ENCODE results near the gene GABBR2. TPM values are rescaled to one million over a fixed set of nuclear protein-coding genes. Genes with fewer than 3 reads are reported as not detected.

GABBR2 gene
- total RNA-seq, 2 donors from 2014 or later, result 1.2 to 1.3 TPM

DNA sequence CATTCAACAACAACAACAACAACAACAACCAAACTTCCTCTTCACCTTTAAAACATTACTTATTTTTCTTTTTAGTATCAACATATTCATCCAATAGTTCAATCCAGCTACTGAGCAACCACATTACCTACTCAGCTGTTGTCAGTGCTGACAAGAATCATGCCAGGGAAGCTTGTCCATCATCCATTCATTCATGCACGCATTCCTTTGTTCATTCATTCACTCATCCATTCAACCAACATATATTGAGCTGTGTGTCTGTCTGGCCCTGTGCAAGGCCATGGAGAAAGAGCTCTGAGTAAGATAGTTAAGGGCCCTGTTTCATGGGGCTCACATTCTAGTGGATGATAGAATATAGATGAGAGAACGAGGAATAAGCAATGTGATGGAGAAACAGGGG is 373.1 kb downstream of the GABBR2 start:
- no peak overlapping the region for H3K27ac ChIP-seq (ENCODE audit: low read depth, low read length)
- Mint-ChIP-seq H3K4me1 (peaks cover 5% of the 10 kb centered on the region), H3K36me3 (ENCODE audit: low read depth) (no peaks in the 10 kb centered on the region), H3K27ac (no peak overlapping the region), H3K9me3 (no peaks in the 10 kb centered on the region), H3K27me3 (ENCODE audit: insufficient read depth) (peaks cover 2% of the 10 kb centered on the region), H3K4me3 (no peak overlapping the region)
- H3K9me3 ChIP-seq (ENCODE audit: control insufficient read depth, low read length), result no peaks in the 10 kb centered on the region
- TF ChIP-seq, protein P1, sequence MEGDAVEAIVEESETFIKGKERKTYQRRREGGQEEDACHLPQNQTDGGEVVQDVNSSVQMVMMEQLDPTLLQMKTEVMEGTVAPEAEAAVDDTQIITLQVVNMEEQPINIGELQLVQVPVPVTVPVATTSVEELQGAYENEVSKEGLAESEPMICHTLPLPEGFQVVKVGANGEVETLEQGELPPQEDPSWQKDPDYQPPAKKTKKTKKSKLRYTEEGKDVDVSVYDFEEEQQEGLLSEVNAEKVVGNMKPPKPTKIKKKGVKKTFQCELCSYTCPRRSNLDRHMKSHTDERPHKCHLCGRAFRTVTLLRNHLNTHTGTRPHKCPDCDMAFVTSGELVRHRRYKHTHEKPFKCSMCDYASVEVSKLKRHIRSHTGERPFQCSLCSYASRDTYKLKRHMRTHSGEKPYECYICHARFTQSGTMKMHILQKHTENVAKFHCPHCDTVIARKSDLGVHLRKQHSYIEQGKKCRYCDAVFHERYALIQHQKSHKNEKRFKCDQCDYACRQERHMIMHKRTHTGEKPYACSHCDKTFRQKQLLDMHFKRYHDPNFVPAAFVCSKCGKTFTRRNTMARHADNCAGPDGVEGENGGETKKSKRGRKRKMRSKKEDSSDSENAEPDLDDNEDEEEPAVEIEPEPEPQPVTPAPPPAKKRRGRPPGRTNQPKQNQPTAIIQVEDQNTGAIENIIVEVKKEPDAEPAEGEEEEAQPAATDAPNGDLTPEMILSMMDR (conservative IDR thresholded peaks at IDR 0.05), result no peak
- WGBS, 2 experiments (ENCODE audit: insufficient coverage in 1 of 2, insufficient read length in 1 of 2), result 84 to 100% methylated on average over 1 to 2 of the region's 2 CpGs
- H3K27me3 ChIP-seq (ENCODE audit: control insufficient read depth, insufficient read depth, low read length, poor library complexity, severe bottlenecking), result no peaks in the 10 kb centered on the region
- H3K36me3 ChIP-seq (ENCODE audit: control insufficient read depth, insufficient read depth, low read length), result no peaks in the 10 kb centered on the region
- H3K4me1 ChIP-seq (ENCODE audit: control insufficient read depth, insufficient read depth, low read length), result no peaks in the 10 kb centered on the region
- DNase-seq, result no peak
- H3K9ac ChIP-seq (ENCODE audit: extremely low read depth, low read length, poor library complexity, severe bottlenecking), result no peak overlapping the region
- no peak overlapping the region for H3K4me3 ChIP-seq (ENCODE audit: low read length)

DNA sequence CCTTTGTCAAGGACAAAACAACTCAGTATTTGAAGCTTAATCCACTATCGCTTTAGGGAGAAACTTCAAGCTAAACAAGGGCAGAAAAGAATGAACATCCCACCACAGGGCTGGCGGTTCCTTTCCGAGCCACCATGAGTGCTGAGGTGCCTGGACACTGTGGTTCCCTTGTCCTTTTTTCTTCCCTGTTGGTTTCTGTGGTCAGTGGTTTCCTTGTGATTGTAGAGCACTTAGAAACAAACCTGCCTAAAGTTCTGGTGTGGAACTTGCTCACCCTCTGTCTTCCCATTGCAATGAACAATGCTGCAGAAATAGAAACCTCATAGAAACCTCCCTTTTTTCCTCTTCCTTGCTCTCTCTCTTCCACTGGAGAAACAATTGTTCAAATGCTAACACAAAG is 373.9 kb downstream of the GABBR2 start:
- H3K9me3 Mint-ChIP-seq, result no peaks in the 10 kb centered on the region
- Histone ChIP-seq H3K9me3 (ENCODE audit: control insufficient read depth, low read length) (no peaks in the 10 kb centered on the region), H3K36me3 (ENCODE audit: control insufficient read depth, insufficient read depth, low read length) (no peaks in the 10 kb centered on the region), H3K27ac (ENCODE audit: low read depth, low read length) (no peak overlapping the region), H3K27me3 (ENCODE audit: control insufficient read depth, insufficient read depth, low read length, poor library complexity, severe bottlenecking) (no peaks in the 10 kb centered on the region), H3K4me1 (ENCODE audit: control insufficient read depth, insufficient read depth, low read length) (no peaks in the 10 kb centered on the region), H3K9ac (ENCODE audit: extremely low read depth, low read length, poor library complexity, severe bottlenecking) (no peak overlapping the region), H3K4me3 (ENCODE audit: low read length) (no peak overlapping the region)
- H3K27ac Mint-ChIP-seq, result no peak overlapping the region
- 91 to 92% methylated on average over 2 to 3 of the region's 3 CpGs for WGBS, 2 experiments (ENCODE audit: insufficient coverage in 1 of 2, insufficient read length in 1 of 2)
- H3K27me3 Mint-ChIP-seq (ENCODE audit: insufficient read depth), result peaks cover 2% of the 10 kb centered on the region
- no peak for DNase-seq
- H3K4me3 Mint-ChIP-seq, result no peak overlapping the region
- TF ChIP-seq, protein P1 (conservative IDR thresholded peaks at IDR 0.05), result no peak
- H3K4me1 Mint-ChIP-seq, result peaks cover 5% of the 10 kb centered on the region
- H3K36me3 Mint-ChIP-seq (ENCODE audit: low read depth), result no peaks in the 10 kb centered on the region

DNA sequence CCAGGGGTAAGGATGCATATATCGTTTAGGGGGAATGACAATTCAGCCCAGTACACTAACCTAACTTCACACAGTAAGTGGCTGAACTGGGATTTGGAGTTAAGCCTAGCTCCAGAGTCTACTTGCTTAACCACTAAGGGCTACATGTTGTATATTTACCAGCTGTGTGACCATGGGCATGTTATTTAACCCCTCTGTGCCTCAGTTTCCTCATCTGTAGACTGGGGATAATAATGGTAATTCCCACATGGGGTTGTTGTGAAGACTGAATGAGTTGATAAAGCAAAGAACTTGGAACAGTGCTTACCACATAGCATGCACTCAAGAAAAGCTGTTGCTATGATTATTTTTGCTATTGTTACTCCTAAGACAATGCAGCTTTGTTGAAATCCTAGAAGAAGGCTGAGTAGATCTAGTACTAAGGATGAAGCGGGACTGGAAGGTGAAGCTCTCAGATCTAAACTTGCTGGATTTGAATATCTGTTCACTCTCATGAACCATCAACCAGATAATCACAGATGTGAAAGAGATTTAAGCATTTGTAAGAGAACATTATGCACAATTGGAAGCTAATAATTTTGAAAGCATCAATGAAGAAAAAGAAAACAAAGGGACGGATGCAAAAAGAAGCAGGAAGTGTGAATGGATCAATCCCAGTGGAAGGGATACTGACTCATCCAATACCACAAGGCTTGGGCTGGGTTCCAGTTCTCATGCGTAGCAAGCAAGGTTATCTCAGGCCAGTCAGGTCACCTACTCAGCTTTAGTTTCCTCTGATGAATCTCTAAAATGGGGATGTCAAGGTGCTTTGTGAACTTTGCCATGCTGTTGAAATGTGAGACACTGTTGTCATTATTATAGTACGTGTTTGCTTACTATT is 374.8 kb downstream of the GABBR2 start:
- Histone ChIP-seq H3K36me3 (ENCODE audit: control insufficient read depth, insufficient read depth, low read length) (no peaks in the 10 kb centered on the region), H3K4me1 (ENCODE audit: control insufficient read depth, insufficient read depth, low read length) (no peaks in the 10 kb centered on the region), H3K4me3 (ENCODE audit: low read length) (no peak overlapping the region), H3K9me3 (ENCODE audit: control insufficient read depth, low read length) (no peaks in the 10 kb centered on the region), H3K27ac (ENCODE audit: low read depth, low read length) (no peak overlapping the region), H3K27me3 (ENCODE audit: control insufficient read depth, insufficient read depth, low read length, poor library complexity, severe bottlenecking) (no peaks in the 10 kb centered on the region), H3K9ac (ENCODE audit: extremely low read depth, low read length, poor library complexity, severe bottlenecking) (no peak overlapping the region)
- H3K4me1 Mint-ChIP-seq, result peaks cover 5% of the 10 kb centered on the region
- 91 to 100% methylated on average over 1 to 5 of the region's 5 CpGs for WGBS, 2 experiments (ENCODE audit: insufficient coverage in 1 of 2, insufficient read length in 1 of 2)
- DNase-seq, result no peak
- H3K9me3 Mint-ChIP-seq, result no peaks in the 10 kb centered on the region
- no peaks in the 10 kb centered on the region for H3K36me3 Mint-ChIP-seq (ENCODE audit: low read depth)
- H3K27ac Mint-ChIP-seq, result no peak overlapping the region
- H3K27me3 Mint-ChIP-seq (ENCODE audit: insufficient read depth), result peaks cover 1% of the 10 kb centered on the region
- no peak overlapping the region for H3K4me3 Mint-ChIP-seq
- TF ChIP-seq, protein P1 (conservative IDR thresholded peaks at IDR 0.05), result no peak
